Measurements from ENCODE around the gene ADAMTS20. TPM values are rescaled to one million over a fixed set of nuclear protein-coding genes. Genes with fewer than 3 reads are reported as not detected.

The ADAMTS20 gene
- total RNA-seq, 1 experiment from 2014 or later = 6.0 TPM

DNA sequence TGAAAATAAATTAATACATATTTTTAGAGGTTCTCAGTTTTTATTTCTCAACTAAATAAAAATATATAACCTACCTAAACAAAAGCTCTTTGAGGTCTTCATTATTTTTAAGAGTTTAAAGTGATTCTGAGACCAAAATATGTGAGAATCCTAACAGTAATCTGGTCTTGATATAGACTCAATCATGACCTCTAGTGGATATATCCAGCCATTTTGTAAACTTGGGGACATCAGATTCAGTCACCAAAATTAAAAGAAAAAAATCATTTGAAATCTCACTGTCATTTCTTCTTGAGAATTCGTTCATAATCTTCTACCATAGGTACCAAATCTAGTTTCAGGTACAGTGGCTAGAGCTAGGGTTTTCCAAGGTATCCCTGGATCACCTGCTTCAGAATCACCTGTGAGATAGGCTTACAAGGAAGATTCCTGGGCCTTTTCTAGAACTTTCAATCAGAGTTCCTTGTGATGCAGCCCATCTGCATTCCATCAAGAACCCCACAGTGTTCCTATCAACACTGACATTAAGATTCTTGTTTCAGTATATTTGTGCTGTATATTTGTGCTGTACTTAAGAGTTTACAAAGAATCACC is 214.9 kb downstream of the ADAMTS20 start:
- H3K36me3 Mint-ChIP-seq = peaks cover under 1% of the 10 kb centered on the region; the same call in 1 of the 2 replicates
- TF ChIP-seq, protein P1, sequence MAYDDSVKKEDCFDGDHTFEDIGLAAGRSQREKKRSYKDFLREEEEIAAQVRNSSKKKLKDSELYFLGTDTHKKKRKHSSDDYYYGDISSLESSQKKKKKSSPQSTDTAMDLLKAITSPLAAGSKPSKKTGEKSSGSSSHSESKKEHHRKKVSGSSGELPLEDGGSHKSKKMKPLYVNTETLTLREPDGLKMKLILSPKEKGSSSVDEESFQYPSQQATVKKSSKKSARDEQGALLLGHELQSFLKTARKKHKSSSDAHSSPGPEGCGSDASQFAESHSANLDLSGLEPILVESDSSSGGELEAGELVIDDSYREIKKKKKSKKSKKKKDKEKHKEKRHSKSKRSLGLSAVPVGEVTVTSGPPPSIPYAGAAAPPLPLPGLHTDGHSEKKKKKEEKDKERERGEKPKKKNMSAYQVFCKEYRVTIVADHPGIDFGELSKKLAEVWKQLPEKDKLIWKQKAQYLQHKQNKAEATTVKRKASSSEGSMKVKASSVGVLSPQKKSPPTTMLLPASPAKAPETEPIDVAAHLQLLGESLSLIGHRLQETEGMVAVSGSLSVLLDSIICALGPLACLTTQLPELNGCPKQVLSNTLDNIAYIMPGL (CRISPR knock-in tag; IDR thresholded peaks at IDR 0.05) = no peak
- TF ChIP-seq ESRRA (CRISPR knock-in tag; IDR thresholded peaks at IDR 0.05; ENCODE audit: borderline replicate concordance) (no peak), ZNF232 (CRISPR knock-in tag; IDR thresholded peaks at IDR 0.05) (no peak), ZNF121 (CRISPR knock-in tag; IDR thresholded peaks at IDR 0.05) (no peak)
- TF ChIP-seq, protein P2, sequence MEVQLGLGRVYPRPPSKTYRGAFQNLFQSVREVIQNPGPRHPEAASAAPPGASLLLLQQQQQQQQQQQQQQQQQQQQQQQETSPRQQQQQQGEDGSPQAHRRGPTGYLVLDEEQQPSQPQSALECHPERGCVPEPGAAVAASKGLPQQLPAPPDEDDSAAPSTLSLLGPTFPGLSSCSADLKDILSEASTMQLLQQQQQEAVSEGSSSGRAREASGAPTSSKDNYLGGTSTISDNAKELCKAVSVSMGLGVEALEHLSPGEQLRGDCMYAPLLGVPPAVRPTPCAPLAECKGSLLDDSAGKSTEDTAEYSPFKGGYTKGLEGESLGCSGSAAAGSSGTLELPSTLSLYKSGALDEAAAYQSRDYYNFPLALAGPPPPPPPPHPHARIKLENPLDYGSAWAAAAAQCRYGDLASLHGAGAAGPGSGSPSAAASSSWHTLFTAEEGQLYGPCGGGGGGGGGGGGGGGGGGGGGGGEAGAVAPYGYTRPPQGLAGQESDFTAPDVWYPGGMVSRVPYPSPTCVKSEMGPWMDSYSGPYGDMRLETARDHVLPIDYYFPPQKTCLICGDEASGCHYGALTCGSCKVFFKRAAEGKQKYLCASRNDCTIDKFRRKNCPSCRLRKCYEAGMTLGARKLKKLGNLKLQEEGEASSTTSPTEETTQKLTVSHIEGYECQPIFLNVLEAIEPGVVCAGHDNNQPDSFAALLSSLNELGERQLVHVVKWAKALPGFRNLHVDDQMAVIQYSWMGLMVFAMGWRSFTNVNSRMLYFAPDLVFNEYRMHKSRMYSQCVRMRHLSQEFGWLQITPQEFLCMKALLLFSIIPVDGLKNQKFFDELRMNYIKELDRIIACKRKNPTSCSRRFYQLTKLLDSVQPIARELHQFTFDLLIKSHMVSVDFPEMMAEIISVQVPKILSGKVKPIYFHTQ (CRISPR knock-in tag; IDR thresholded peaks at IDR 0.05) = no peak
- DNase-seq (ENCODE audit: low spot score) = no peak
- H3K27me3 Mint-ChIP-seq (ENCODE audit: low read depth) = no peaks in the 10 kb centered on the region; the same call in 1 of the 2 replicates
- peaks cover 19% of the 10 kb centered on the region for H3K4me1 Mint-ChIP-seq
- CTCF ChIA-PET = interaction anchor here (0.9 to 2.0 kb wide), 2 partner anchors 15 to 854 kb away, joined by 3 to 9 read pairs; no protein-coding TSS in a partner anchor
- POLR2A ChIA-PET = no interaction called here
- H3K4me3 Mint-ChIP-seq = no peak overlapping the region
- no peak for ATAC-seq
- peaks cover 2% of the 10 kb centered on the region for H3K9me3 Mint-ChIP-seq
- no peak overlapping the region for H3K27ac Mint-ChIP-seq

DNA sequence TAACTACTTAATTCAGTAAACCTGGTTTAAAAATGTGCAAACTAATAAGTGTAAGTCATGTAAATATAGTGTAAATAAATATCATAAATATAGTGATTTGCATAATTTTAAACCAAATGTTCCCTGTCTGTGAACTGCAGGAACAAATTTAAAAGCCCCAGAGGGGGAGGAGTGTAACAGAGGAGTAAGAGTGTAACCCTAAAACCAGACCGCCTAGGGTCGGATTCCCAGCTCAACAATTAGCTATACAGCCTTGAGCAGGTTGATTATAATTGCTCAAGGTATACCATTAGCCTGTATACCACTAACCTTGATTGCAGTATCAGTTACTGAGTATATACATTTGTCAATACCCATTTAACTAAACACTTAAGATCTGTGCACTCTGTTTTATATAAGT is 218.4 kb downstream of the ADAMTS20 start:
- H3K36me3 Mint-ChIP-seq = peaks cover 3% of the 10 kb centered on the region; the same call in 1 of the 2 replicates
- POLR2A ChIA-PET = no interaction called here
- DNase-seq (ENCODE audit: low spot score) (no peak), ATAC-seq (no peak)
- H3K4me3 Mint-ChIP-seq = no peak overlapping the region
- TF ChIP-seq TCF7 (CRISPR knock-in tag; IDR thresholded peaks at IDR 0.05; ENCODE audit: low read depth) (no peak), CREB1 (CRISPR knock-in tag; IDR thresholded peaks at IDR 0.05) (no peak), SOX15 (CRISPR knock-in tag; IDR thresholded peaks at IDR 0.05) (no peak), TP53 (CRISPR knock-in tag; IDR thresholded peaks at IDR 0.05) (no peak), ZNF416 (CRISPR knock-in tag; IDR thresholded peaks at IDR 0.05) (no peak), NR3C1 (CRISPR knock-in tag; conservative IDR thresholded peaks at IDR 0.05; ENCODE audit: low read depth) (no peak)
- TF ChIP-seq, protein P3, sequence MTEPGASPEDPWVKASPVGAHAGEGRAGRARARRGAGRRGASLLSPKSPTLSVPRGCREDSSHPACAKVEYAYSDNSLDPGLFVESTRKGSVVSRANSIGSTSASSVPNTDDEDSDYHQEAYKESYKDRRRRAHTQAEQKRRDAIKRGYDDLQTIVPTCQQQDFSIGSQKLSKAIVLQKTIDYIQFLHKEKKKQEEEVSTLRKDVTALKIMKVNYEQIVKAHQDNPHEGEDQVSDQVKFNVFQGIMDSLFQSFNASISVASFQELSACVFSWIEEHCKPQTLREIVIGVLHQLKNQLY (CRISPR knock-in tag; IDR thresholded peaks at IDR 0.05) = no peak
- TF ChIP-seq, protein P1 (CRISPR knock-in tag; IDR thresholded peaks at IDR 0.05) = no peak
- TF ChIP-seq, protein P4, sequence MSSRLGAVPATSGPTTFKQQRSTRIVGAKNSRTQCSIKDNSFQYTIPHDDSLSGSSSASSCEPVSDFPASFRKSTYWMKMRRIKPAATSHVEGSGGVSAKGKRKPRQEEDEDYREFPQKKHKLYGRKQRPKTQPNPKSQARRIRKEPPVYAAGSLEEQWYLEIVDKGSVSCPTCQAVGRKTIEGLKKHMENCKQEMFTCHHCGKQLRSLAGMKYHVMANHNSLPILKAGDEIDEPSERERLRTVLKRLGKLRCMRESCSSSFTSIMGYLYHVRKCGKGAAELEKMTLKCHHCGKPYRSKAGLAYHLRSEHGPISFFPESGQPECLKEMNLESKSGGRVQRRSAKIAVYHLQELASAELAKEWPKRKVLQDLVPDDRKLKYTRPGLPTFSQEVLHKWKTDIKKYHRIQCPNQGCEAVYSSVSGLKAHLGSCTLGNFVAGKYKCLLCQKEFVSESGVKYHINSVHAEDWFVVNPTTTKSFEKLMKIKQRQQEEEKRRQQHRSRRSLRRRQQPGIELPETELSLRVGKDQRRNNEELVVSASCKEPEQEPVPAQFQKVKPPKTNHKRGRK (CRISPR knock-in tag; IDR thresholded peaks at IDR 0.05; ENCODE audit: borderline replicate concordance) = no peak
- TF ChIP-seq, protein P5, sequence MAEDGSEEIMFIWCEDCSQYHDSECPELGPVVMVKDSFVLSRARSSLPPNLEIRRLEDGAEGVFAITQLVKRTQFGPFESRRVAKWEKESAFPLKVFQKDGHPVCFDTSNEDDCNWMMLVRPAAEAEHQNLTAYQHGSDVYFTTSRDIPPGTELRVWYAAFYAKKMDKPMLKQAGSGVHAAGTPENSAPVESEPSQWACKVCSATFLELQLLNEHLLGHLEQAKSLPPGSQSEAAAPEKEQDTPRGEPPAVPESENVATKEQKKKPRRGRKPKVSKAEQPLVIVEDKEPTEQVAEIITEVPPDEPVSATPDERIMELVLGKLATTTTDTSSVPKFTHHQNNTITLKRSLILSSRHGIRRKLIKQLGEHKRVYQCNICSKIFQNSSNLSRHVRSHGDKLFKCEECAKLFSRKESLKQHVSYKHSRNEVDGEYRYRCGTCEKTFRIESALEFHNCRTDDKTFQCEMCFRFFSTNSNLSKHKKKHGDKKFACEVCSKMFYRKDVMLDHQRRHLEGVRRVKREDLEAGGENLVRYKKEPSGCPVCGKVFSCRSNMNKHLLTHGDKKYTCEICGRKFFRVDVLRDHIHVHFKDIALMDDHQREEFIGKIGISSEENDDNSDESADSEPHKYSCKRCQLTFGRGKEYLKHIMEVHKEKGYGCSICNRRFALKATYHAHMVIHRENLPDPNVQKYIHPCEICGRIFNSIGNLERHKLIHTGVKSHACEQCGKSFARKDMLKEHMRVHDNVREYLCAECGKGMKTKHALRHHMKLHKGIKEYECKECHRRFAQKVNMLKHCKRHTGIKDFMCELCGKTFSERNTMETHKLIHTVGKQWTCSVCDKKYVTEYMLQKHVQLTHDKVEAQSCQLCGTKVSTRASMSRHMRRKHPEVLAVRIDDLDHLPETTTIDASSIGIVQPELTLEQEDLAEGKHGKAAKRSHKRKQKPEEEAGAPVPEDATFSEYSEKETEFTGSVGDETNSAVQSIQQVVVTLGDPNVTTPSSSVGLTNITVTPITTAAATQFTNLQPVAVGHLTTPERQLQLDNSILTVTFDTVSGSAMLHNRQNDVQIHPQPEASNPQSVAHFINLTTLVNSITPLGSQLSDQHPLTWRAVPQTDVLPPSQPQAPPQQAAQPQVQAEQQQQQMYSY (CRISPR knock-in tag; IDR thresholded peaks at IDR 0.05) = no peak
- TF ChIP-seq, protein P6, sequence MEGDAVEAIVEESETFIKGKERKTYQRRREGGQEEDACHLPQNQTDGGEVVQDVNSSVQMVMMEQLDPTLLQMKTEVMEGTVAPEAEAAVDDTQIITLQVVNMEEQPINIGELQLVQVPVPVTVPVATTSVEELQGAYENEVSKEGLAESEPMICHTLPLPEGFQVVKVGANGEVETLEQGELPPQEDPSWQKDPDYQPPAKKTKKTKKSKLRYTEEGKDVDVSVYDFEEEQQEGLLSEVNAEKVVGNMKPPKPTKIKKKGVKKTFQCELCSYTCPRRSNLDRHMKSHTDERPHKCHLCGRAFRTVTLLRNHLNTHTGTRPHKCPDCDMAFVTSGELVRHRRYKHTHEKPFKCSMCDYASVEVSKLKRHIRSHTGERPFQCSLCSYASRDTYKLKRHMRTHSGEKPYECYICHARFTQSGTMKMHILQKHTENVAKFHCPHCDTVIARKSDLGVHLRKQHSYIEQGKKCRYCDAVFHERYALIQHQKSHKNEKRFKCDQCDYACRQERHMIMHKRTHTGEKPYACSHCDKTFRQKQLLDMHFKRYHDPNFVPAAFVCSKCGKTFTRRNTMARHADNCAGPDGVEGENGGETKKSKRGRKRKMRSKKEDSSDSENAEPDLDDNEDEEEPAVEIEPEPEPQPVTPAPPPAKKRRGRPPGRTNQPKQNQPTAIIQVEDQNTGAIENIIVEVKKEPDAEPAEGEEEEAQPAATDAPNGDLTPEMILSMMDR (IDR thresholded peaks at IDR 0.05) = no peak
- CTCF ChIA-PET = no interaction called here
- peaks cover 16% of the 10 kb centered on the region for H3K4me1 Mint-ChIP-seq
- H3K27me3 Mint-ChIP-seq (ENCODE audit: low read depth) = no peaks in the 10 kb centered on the region
- H3K27ac Mint-ChIP-seq = no peak overlapping the region
- peaks cover 27% of the 10 kb centered on the region for H3K9me3 Mint-ChIP-seq

Measured in WTC11 (cell line).